Measurements from ENCODE around the gene SLC38A1.
A peak's percentile ranks its signal among the peaks of the same experiment; 100 is the strongest.

The SLC38A1 gene

GRCh38 chr12:46160101-46160980, 108.5 kb downstream of the SLC38A1 start:
- DNase-seq (ENCODE audit: low read depth): no peak
- H3K4me3 ChIP-seq (ENCODE audit: low read depth, low read length): no peak overlapping the region
- TF ChIP-seq POLR2A (IDR thresholded peaks at IDR 0.05; ENCODE audit: extremely low read depth, insufficient read length): no peak
- TF ChIP-seq MAX (IDR thresholded peaks at IDR 0.05; ENCODE audit: low read depth, low read length): no peak
- no peak for TF ChIP-seq CTCF (IDR thresholded peaks at IDR 0.05; ENCODE audit: low read depth, low read length)
- TF ChIP-seq MYC (IDR thresholded peaks at IDR 0.05; ENCODE audit: low read depth, low read length): no peak

GRCh38 chr12:46159309-46159901, 109.4 kb downstream of the SLC38A1 start:
- no peak for DNase-seq (ENCODE audit: low read depth)
- no peak overlapping the region for H3K4me3 ChIP-seq (ENCODE audit: low read depth, low read length)
- no peak for TF ChIP-seq POLR2A (IDR thresholded peaks at IDR 0.05; ENCODE audit: extremely low read depth, insufficient read length)

- TF ChIP-seq MYC (IDR thresholded peaks at IDR 0.05; ENCODE audit: low read depth, low read length) (no peak), MAX (IDR thresholded peaks at IDR 0.05; ENCODE audit: low read depth, low read length) (no peak), POLR2A (IDR thresholded peaks at IDR 0.05; ENCODE audit: extremely low read depth, insufficient read length) (no peak), CTCF (IDR thresholded peaks at IDR 0.05; ENCODE audit: low read depth, low read length) (no peak)
- no peak for DNase-seq (ENCODE audit: low read depth)
- H3K4me3 ChIP-seq (ENCODE audit: low read depth, low read length): no peak overlapping the region
These were observed 110.3 kb downstream of the SLC38A1 start for GRCh38 chr12:46158501-46158900.

- no peak overlapping the region for H3K4me3 ChIP-seq (ENCODE audit: low read depth, low read length)
- TF ChIP-seq MAX (IDR thresholded peaks at IDR 0.05; ENCODE audit: low read depth, low read length) (no peak), POLR2A (IDR thresholded peaks at IDR 0.05; ENCODE audit: extremely low read depth, insufficient read length) (no peak), MYC (IDR thresholded peaks at IDR 0.05; ENCODE audit: low read depth, low read length) (no peak), CTCF (IDR thresholded peaks at IDR 0.05; ENCODE audit: low read depth, low read length) (no peak)
- DNase-seq (ENCODE audit: low read depth): no peak
These were observed 114.4 kb downstream of the SLC38A1 start for GRCh38 chr12:46154221-46154985.

GRCh38 chr12:46153268-46153872, 115.5 kb downstream of the SLC38A1 start:
- DNase-seq (ENCODE audit: low read depth): peak; percentile 50
- TF ChIP-seq MAX (IDR thresholded peaks at IDR 0.05; ENCODE audit: low read depth, low read length): no peak
- TF ChIP-seq POLR2A (IDR thresholded peaks at IDR 0.05; ENCODE audit: extremely low read depth, insufficient read length): no peak
- peak; percentile 53 for TF ChIP-seq CTCF (IDR thresholded peaks at IDR 0.05; ENCODE audit: low read depth, low read length)
- TF ChIP-seq MYC (IDR thresholded peaks at IDR 0.05; ENCODE audit: low read depth, low read length): no peak
- H3K4me3 ChIP-seq (ENCODE audit: low read depth, low read length): no peak overlapping the region

Measured in NB4 (cell line).